ENCODE measurements around the gene ANKRD12. TPM values are rescaled to one million over a fixed set of nuclear protein-coding genes. Genes with fewer than 3 reads are reported as not detected.

Gene ANKRD12
- total and polyA plus RNA-seq, 2 donors (not counting 1 experiment from before 2014, with no cell fraction given): 8.0 to 183 TPM

GRCh38 chr18:9196568-9196967, 60.0 kb downstream of the ANKRD12 start:
- no CpG with 5 or more reads among the region's 4 CpGs for WGBS (ENCODE audit: insufficient coverage)
- Histone ChIP-seq H2AFZ (ENCODE audit: insufficient read depth, low read depth, low read length, poor library complexity, severe bottlenecking) (no peak overlapping the region), H3K9me3 (ENCODE audit: control extremely low read depth in 1 of 3, control insufficient read depth in 2 of 3, insufficient read depth in 1 of 3, low read length in 2 of 3) (peaks cover 0 to 3% (median 0%) of the 10 kb centered on the region in 3 donors), H3K4me3 (ENCODE audit: control extremely low read depth in 1 of 5, extremely low read depth in 1 of 5, insufficient read depth in 1 of 5, low read depth in 2 of 5, low read length in 4 of 5) (no peak overlapping the region), H3K4me2 (replicated peaks; ENCODE audit: low read depth, low read length, poor library complexity, severe bottlenecking) (no peak overlapping the region), H3K79me2 (ENCODE audit: control insufficient read depth, insufficient read depth, low read length) (peaks cover 27% of the 10 kb centered on the region), H3K27me3 (replicated peaks in 1 of 4; ENCODE audit: control extremely low read depth in 1 of 4, control insufficient read depth in 3 of 4, insufficient read depth in 4 of 4, low read length in 3 of 4) (no peaks in the 10 kb centered on the region), H3K9ac (ENCODE audit: low read length) (no peak overlapping the region), H4K20me1 (ENCODE audit: control insufficient read depth, insufficient read depth, low read length, poor library complexity, severe bottlenecking) (no peaks in the 10 kb centered on the region), H3K4me1 (ENCODE audit: control insufficient read depth in 2 of 2, insufficient read depth in 2 of 2, low read length in 2 of 2) (no peaks in the 10 kb centered on the region), H3K36me3 (replicated peaks in 1 of 2; ENCODE audit: control extremely low read depth in 1 of 2, control insufficient read depth in 1 of 2, extremely low read depth in 1 of 2, insufficient read depth in 2 of 2, low read length in 1 of 2) (peaks cover 8 to 33% of the 10 kb centered on the region in 2 experiments), H3K27ac (ENCODE audit: low read length in 2 of 2) (no peak overlapping the region)
- intact Hi-C loops (cut with micrococcal nuclease): no loop called here
- H3K9me3 Mint-ChIP-seq (ENCODE audit: insufficient read depth): no peaks in the 10 kb centered on the region
- no peak for DNase-seq
- no peak for TF ChIP-seq EZH2 (IDR thresholded peaks at IDR 0.05; ENCODE audit: borderline replicate concordance, insufficient read depth, low read depth, low read length, poor library complexity, severe bottlenecking)
- TF ChIP-seq, protein P1, sequence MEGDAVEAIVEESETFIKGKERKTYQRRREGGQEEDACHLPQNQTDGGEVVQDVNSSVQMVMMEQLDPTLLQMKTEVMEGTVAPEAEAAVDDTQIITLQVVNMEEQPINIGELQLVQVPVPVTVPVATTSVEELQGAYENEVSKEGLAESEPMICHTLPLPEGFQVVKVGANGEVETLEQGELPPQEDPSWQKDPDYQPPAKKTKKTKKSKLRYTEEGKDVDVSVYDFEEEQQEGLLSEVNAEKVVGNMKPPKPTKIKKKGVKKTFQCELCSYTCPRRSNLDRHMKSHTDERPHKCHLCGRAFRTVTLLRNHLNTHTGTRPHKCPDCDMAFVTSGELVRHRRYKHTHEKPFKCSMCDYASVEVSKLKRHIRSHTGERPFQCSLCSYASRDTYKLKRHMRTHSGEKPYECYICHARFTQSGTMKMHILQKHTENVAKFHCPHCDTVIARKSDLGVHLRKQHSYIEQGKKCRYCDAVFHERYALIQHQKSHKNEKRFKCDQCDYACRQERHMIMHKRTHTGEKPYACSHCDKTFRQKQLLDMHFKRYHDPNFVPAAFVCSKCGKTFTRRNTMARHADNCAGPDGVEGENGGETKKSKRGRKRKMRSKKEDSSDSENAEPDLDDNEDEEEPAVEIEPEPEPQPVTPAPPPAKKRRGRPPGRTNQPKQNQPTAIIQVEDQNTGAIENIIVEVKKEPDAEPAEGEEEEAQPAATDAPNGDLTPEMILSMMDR (IDR thresholded peaks at IDR 0.05): no peak
- ChIA-PET CTCF (interaction anchor here (0.6 to 0.7 kb wide), 2 partner anchors 138 to 549 kb away, joined by 3 to 4 read pairs; no protein-coding TSS in a partner anchor), POLR2A (no interaction called here)
- no peak overlapping the region for H3K4me3 Mint-ChIP-seq
- H3K4me1 Mint-ChIP-seq: no peaks in the 10 kb centered on the region
- no peak overlapping the region for H3K27ac Mint-ChIP-seq
- no peak for ATAC-seq (ENCODE audit: low read depth)
- H3K27me3 Mint-ChIP-seq: no peaks in the 10 kb centered on the region

DNA sequence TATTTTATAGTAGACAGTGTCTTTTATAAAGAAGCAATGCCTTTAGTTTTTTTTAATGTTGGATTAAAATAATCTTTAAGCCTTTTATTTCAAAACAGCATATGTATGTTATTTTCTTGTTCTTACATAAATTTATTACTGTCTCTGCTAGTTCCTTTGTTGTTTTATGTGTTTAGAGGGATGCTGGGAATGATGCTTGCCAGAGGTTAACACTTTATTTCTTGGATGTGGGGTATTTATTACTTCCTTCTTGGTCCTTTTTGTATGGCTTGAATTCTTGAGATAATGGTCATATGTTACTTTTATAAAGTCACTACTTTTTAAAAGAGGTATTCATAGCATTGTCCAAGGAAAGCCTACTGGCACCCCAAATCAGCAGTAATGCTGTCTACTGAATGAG, 63.1 kb downstream of the ANKRD12 start:
- H2AFZ ChIP-seq (ENCODE audit: insufficient read depth, low read depth, low read length, poor library complexity, severe bottlenecking): no peak overlapping the region
- H3K27ac ChIP-seq (ENCODE audit: low read length in 2 of 2): no peak overlapping the region
- H4K20me1 ChIP-seq (ENCODE audit: control insufficient read depth, insufficient read depth, low read length, poor library complexity, severe bottlenecking): peaks cover 7% of the 10 kb centered on the region
- no peak overlapping the region for H3K4me3 ChIP-seq (ENCODE audit: control extremely low read depth in 1 of 5, extremely low read depth in 1 of 5, insufficient read depth in 1 of 5, low read depth in 2 of 5, low read length in 4 of 5)
- H3K27me3 ChIP-seq (replicated peaks in 1 of 4; ENCODE audit: control extremely low read depth in 1 of 4, control insufficient read depth in 3 of 4, insufficient read depth in 4 of 4, low read length in 3 of 4): no peaks in the 10 kb centered on the region
- no peaks in the 10 kb centered on the region for H3K4me1 Mint-ChIP-seq
- no peak overlapping the region for H3K27ac Mint-ChIP-seq
- H3K9me3 Mint-ChIP-seq (ENCODE audit: insufficient read depth): no peaks in the 10 kb centered on the region
- H3K4me2 ChIP-seq (replicated peaks; ENCODE audit: low read depth, low read length, poor library complexity, severe bottlenecking): no peak overlapping the region
- CTCF ChIA-PET: no interaction called here
- ATAC-seq (ENCODE audit: low read depth): no peak
- no peak overlapping the region for H3K9ac ChIP-seq (ENCODE audit: low read length)
- DNase-seq: no peak
- H3K36me3 ChIP-seq (replicated peaks in 1 of 2; ENCODE audit: control extremely low read depth in 1 of 2, control insufficient read depth in 1 of 2, extremely low read depth in 1 of 2, insufficient read depth in 2 of 2, low read length in 1 of 2): peaks cover 10 to 29% of the 10 kb centered on the region in 2 experiments
- no peak for TF ChIP-seq EZH2 (IDR thresholded peaks at IDR 0.05; ENCODE audit: borderline replicate concordance, insufficient read depth, low read depth, low read length, poor library complexity, severe bottlenecking)
- TF ChIP-seq, protein P1 (IDR thresholded peaks at IDR 0.05): no peak
- H3K27me3 Mint-ChIP-seq: no peaks in the 10 kb centered on the region
- no peak overlapping the region for H3K4me3 Mint-ChIP-seq
- H3K4me1 ChIP-seq (ENCODE audit: control insufficient read depth in 2 of 2, insufficient read depth in 2 of 2, low read length in 2 of 2): no peaks in the 10 kb centered on the region
- peaks cover 0 to 1% (median 0%) of the 10 kb centered on the region in 3 donors for H3K9me3 ChIP-seq (ENCODE audit: control extremely low read depth in 1 of 3, control insufficient read depth in 2 of 3, insufficient read depth in 1 of 3, low read length in 2 of 3)
- POLR2A ChIA-PET: no interaction called here
- H3K79me2 ChIP-seq (ENCODE audit: control insufficient read depth, insufficient read depth, low read length): peaks cover 15% of the 10 kb centered on the region
- intact Hi-C loops (cut with micrococcal nuclease): no loop called here

All from B cell (primary cell).